ENCODE results near the gene DLEC1. TPM values are rescaled to one million over a fixed set of nuclear protein-coding genes. Genes with fewer than 3 reads are reported as not detected.

Gene DLEC1
- total and polyA plus RNA-seq, 11 donors, result 0.06 to 1.3 (median 0.16) TPM; not detected in 1

DNA sequence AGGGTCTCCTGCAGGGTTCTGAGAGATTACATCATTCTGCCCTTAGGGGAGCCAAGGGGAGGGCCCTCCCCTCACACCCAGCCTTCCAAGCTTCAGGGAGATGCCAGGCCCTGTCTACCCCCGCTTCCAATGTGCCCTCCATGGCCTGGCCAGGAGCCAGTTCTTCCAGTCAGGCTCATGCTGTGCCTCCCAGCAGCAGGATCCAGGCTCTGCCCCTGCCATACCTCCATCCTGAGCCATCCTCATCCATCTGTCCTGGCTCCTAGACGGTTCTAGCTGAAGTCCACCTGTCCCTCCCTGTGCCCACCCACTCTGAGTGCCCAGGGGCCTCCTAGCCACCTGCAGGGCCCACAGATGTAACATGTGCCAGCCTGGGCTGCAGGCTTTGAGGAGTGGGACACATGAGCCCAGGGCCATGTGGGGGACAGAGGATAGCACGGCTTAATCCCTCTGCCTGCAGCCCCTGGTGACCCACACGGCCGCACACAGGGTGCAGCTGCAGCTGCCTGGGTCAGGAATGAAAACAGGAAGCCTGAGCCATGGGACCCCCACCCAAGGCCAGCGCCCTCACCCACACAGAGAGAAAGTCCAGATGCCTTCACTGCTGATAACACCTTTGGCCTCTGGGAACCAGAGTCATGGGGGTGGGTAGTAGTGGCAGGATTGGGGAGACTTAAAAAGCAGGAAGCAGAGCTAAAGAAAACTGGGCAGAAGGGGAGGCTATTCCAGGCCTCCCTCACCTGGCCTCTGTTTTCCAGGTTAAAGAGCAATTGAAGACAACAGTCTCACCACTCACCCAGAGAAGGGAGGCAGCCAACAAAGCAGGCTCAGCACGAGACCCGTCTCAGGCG lies 21.3 kb upstream of the DLEC1 start:
- ATAC-seq, result no peak
- Histone ChIP-seq H3K4me3 (no peak overlapping the region), H3K27ac (peak overlapping the region in 3 of 12 donors; percentile 18 to 41 (median 37)), H3K27me3 (no peaks in the 10 kb centered on the region), H3K4me1 (peaks cover 0 to 10% (median 0%) of the 10 kb centered on the region in 12 donors), H3K9me3 (peaks cover 0 to 9% (median 0%) of the 10 kb centered on the region in 12 donors), H3K36me3 (peaks cover 0 to 67% (median 43%) of the 10 kb centered on the region in 9 donors)
- no peak for TF ChIP-seq POLR2A (IDR thresholded peaks at IDR 0.05)
- TF ChIP-seq, protein P1, sequence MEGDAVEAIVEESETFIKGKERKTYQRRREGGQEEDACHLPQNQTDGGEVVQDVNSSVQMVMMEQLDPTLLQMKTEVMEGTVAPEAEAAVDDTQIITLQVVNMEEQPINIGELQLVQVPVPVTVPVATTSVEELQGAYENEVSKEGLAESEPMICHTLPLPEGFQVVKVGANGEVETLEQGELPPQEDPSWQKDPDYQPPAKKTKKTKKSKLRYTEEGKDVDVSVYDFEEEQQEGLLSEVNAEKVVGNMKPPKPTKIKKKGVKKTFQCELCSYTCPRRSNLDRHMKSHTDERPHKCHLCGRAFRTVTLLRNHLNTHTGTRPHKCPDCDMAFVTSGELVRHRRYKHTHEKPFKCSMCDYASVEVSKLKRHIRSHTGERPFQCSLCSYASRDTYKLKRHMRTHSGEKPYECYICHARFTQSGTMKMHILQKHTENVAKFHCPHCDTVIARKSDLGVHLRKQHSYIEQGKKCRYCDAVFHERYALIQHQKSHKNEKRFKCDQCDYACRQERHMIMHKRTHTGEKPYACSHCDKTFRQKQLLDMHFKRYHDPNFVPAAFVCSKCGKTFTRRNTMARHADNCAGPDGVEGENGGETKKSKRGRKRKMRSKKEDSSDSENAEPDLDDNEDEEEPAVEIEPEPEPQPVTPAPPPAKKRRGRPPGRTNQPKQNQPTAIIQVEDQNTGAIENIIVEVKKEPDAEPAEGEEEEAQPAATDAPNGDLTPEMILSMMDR (IDR thresholded peaks at IDR 0.05), result no peak
- DNase-seq, result peak in 2 of 5 donors; percentile 11 to 43
- WGBS, 4 donors, result 65 to 77% (median 74%) methylated on average over 9 of the region's 9 CpGs
- intact Hi-C loops (cut with DNase I), result no loop called here

DNA sequence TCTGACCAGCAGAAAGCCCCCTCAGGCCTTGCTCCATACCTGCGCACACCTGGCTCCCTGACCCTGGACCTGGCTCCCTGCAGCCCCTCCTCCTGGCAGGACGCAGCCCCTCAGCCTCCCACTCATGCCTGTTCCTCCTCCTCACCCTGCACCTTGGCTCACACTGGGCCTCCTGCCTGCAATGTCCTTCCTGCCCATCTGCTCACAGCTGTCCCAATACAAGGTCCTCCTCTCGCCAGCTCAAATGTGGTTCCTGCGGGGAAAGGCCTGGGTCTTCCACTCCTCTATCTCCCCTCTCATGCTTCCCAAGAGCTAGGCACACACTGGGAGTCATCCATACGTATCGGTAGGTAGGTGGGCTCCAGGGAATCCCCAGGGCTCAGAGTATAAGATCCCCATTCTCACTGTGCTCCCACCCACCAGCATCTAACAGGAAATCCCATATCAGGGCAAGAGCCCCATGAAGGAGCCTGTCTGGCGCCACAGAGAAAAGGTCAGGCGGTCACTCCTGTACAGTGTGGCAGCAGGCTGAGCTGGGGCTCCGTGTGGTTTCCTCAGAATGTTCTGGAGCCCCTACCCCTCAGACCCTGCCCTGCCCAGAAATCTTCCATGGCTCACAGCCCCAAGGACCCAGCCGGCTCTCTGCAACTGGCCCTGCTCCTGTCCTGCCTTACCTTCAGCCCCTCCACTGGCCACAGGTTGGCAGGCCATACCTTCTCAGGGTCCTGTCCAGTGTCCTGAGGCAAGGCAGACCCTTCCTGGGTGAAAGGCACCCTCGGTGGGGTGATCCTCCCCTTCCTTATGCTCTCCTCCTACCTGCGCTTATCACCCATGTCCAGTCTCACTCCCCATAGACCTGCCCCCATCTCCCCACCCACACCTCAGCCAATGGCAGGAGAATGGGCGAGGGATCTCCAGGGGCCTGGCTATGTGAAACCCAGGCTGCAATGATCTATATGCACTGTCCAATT lies 20.4 kb upstream of the DLEC1 start:
- Histone ChIP-seq H3K36me3 (peaks cover 0 to 62% (median 42%) of the 10 kb centered on the region in 9 donors), H3K27ac (peak overlapping the region in 5 of 12 donors; percentile 5 to 41 (median 18)), H3K4me1 (peaks cover 0 to 16% (median 6%) of the 10 kb centered on the region in 12 donors), H3K27me3 (no peaks in the 10 kb centered on the region), H3K9me3 (peaks cover 0 to 9% (median 0%) of the 10 kb centered on the region in 12 donors), H3K4me3 (no peak overlapping the region)
- TF ChIP-seq POLR2A (IDR thresholded peaks at IDR 0.05), result no peak
- TF ChIP-seq, protein P1 (IDR thresholded peaks at IDR 0.05), result no peak
- ATAC-seq (peak in 3 of 4 donors; percentile 7 to 58 (median 12)), DNase-seq (peak in 2 of 5 donors; percentile 19 to 44)
- WGBS, 4 donors, result 83 to 90% (median 83%) methylated on average over 13 of the region's 13 CpGs
- intact Hi-C loops (cut with DNase I), result no loop called here

DNA sequence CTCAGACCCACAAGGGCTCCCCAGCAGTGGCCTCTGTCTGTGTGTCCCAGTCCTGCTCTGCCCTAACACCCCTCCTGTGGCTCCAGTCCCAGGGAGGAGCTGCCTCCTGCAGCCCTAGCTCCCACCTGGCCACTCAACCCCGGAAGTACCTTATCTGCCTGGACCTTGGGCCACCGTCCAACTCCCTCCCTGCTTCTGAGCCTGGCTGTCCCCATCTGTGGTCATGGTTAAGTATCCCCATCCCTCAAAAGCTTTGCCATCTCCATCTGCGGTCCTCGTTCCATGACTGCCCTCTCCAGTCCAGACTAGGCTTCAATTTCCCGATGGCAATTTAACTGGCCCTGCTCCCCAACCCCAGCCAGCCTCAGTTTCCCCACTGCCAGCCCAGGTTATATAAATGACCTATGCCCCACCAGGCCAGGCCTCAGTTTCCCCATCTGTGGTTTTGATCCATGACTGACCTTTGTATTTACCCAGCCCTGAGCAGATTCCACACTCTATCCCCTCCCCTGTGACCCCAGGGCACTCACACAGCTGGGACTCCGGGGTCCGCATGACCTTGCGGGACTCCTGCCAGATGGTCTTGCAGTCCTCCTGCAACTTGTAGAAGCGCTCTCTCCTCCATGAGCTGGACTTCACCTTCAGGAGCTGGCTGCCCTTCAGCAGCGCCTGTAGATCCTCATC lies 19.2 kb upstream of the DLEC1 start:
- Histone ChIP-seq H3K4me3 (no peak overlapping the region), H3K27me3 (no peaks in the 10 kb centered on the region), H3K9me3 (peaks cover 0 to 9% (median 0%) of the 10 kb centered on the region in 12 donors), H3K27ac (no peak overlapping the region), H3K4me1 (peaks cover 0 to 23% (median 7%) of the 10 kb centered on the region in 12 donors), H3K36me3 (peaks cover 0 to 50% (median 32%) of the 10 kb centered on the region in 9 donors)
- no peak for TF ChIP-seq POLR2A (IDR thresholded peaks at IDR 0.05)
- TF ChIP-seq, protein P1 (IDR thresholded peaks at IDR 0.05), result no peak
- ATAC-seq (no peak), DNase-seq (peak in 3 of 5 donors; percentile 14 to 39 (median 21))
- intact Hi-C loops (cut with DNase I), result no loop called here
- WGBS, 4 donors, result 76 to 83% (median 79%) methylated on average over 10 of the region's 10 CpGs
